Activated CD8-positive, alpha-beta memory T cell treated with anti-CD3 and anti-CD28 coated beads, Interleukin-2, amount 50 U/mL, for 1 hour (primary cell): ENCODE results near the gene PSMB2.
"Not testable (repeated sequence)": the region's sequence is repeated elsewhere in the genome, so short reads cannot be mapped to it uniquely, and the experiment has no call there.

ENCODE experiments used
- DNase-seq: peaks from one replicate; pipeline ENCODE4 v3.0.0-alpha.2; 2020; ENCODE audit errors: extremely low read depth

The PSMB2 gene

DNA sequence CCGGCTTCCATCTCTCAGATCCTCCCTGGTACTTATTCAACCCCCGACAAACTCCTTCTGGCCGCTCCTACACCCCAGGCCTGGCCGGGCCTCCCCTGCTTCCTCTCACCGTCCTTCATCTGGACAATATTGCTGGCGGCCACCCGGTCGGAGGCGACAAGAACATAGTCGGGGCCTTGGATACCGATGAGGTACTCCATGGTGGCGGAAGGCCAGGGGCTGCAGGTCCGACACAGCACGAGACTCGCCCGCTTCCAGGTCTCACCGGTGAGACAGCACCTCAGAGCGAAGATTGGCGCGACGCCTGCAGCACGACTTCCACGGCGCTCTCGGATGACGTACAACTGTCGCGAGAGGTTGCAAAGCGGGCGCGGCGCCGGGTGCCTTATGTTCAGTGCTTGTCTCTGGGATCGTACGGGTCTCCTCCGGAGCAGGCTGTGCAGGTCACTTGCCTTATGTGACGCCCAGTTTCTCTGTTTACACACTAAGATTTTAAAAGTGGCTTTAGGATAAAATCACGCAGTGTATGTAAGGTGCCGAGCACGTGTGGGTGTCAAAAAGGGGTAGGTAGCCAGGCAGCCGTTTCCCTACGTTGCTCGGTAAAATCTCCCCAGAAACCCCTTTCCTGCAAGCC, at the start of gene PSMB2:
PSMB2 (minus strand) TSS at position 294 of the 634 bp plus-strand sequence; CDS start at position 200, 94 bp downstream.
- DNase-seq, result peak; percentile 90

DNA sequence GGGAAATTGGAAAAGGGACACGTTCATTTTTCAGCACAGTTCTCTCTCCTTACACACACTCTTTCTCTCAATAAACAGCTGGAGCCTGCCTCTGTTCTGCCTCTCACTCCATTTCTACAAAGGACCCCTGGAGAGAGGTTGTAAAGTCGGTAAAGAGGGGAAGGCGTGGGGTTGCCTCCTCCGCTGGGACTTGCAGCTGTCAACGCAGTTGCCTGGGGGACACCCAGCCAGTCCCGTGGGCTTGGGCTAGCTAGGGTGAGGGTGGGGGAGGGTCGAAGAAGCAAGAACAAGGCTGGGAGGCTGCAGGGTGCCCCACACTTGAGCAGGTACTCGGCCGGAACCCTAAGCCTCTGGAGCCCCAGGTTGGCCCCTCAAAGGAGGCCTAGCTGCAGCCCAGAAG, 49.8 kb upstream of the PSMB2 start:
- no peak for DNase-seq

- not testable (repeated sequence) for DNase-seq
Observed at GRCh38 chr1:35690103-35690502, 48.8 kb upstream of the PSMB2 start.

DNA sequence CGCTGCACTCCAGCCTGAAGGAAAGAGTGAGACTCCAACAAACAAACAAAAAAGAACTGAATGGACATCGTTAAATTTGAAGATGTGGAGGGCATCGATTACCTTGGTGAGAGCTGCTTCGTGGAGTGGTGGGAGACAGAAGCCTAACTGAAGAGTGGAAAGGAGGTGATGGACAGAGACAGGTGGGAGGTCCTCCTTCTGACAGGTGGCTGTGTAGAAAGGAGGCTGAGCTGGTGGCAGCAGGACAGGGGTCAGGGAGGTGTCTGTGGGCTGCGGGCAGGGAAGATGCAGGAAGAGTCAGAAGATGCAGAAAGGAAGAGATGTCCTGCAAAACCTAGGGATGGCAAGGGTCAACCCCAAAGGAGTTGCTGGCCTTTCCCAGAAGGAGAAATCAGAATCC, 46.8 kb upstream of the PSMB2 start:
- DNase-seq, result no peak

GRCh38 chr1:35683012-35683411, 41.7 kb upstream of the PSMB2 start:
- DNase-seq, result no peak

- DNase-seq, result no peak
Observed at GRCh38 chr1:35680271-35680670, 38.9 kb upstream of the PSMB2 start.

DNA sequence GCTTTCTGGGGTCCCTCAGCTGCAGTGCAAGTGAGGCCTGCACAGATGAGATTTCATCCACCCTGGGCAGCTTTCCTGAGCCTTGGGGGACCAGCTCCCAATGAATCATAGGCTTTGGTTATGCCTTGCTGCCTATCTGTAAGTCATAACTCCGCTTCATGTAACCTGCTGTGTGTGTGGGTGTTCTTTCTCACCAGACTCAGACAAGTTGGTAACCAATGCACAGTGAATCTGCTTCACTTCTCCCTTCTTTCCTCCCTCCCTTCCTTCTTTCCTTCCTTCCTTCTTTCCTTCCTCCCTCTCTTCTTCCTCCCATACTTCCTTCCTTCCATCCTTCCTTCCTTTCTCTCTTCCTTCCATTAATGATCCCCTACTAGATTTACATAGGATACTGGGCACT, 34.4 kb upstream of the PSMB2 start:
- no peak for DNase-seq

DNA sequence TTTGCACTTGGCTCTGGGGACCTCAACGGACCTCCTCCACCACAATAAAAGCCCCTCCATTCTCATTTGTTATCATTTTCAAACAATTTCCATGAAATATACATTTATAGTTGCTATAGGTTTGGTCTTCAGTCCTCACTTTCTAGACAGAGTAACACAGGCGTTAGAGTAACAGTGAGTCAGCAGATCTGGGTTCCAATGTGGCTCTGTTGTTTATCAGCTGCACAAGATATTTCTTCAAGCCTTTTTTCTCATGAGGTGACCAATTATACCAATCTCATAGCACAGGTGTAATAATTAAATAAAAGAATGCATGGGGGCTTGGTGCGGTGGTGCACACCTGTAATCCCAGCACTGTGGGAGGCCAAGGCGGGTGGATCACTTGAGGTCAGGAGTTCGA, 32.8 kb upstream of the PSMB2 start:
- DNase-seq, result no peak

- DNase-seq, result no peak
Observed at GRCh38 chr1:35672116-35672515, 30.8 kb upstream of the PSMB2 start.

- no peak for DNase-seq
Observed at GRCh38 chr1:35668506-35668905, 27.2 kb upstream of the PSMB2 start.

GRCh38 chr1:35666916-35667315, 25.6 kb upstream of the PSMB2 start:
- DNase-seq, result no peak

DNA sequence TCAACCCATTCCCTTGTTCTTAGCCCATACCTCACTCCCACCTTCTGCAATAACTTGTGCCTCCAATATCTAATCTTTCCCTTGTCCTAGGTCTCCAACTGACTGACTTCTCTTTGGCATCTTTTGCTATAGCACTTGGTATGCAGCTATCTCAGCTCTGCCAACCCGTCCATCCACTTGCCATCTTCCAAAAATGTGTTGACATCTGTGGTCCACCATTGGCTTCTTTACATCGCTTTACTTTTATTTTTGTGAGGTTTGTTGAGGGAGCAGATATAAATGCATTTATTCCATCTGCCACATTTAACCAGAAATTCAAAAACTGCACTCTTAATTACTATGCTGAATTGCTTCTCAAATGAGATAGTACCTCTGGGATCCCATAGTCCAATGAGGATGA, 24.9 kb upstream of the PSMB2 start:
- DNase-seq, result no peak

GRCh38 chr1:35663434-35663833, 22.1 kb upstream of the PSMB2 start:
- DNase-seq, result no peak

GRCh38 chr1:35661474-35661795, 20.1 kb upstream of the PSMB2 start:
- DNase-seq, result no peak

GRCh38 chr1:35660581-35661473, 19.5 kb upstream of the PSMB2 start:
- no peak for DNase-seq

- DNase-seq, result no peak
Observed at GRCh38 chr1:35659589-35659988, 18.3 kb upstream of the PSMB2 start.

DNA sequence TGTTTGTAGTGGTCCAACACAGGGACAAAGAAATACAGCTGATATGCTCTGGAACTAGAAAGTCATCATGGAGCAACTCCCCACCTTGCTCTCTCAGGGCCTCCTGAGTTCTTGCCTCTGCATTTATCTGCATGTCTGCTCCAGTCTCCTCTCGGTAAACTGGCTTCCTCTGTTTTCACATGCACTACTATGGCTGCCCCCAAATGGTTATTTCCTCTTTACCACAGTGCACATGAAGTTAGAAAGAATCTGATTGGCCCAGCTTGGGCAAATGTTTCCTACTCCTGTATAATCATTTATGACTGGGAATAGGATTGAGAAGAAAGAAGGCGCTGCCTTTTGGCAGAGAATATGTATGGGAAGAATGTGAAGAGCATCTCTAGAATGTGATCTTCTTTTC, 16.5 kb upstream of the PSMB2 start:
- DNase-seq, result no peak

- DNase-seq, result no peak
Observed at GRCh38 chr1:35656863-35657232, 15.5 kb upstream of the PSMB2 start.

- no peak for DNase-seq
Observed at GRCh38 chr1:35656148-35656862, 15.0 kb upstream of the PSMB2 start.

- DNase-seq, result no peak
Observed at GRCh38 chr1:35655196-35655595, 13.9 kb upstream of the PSMB2 start.

DNA sequence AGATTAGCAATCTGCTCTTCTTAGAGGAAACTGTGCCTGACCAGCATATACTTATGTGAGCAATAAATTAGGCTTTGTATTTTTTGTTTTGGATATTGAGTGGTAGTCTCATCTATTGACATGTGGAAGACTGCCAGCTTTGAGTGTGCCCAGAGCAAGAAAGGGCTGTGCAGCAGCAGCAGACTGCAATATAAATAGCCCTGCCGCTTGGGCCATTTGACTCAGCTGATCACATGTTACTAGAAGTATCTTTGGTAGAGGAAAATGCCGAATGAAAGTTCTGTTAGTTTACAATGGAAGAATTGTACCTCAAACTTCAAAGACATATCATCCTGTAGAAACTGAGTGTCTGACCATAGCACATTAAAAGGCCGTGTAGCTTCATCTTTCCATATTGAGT, 9.1 kb upstream of the PSMB2 start:
- DNase-seq, result no peak

DNA sequence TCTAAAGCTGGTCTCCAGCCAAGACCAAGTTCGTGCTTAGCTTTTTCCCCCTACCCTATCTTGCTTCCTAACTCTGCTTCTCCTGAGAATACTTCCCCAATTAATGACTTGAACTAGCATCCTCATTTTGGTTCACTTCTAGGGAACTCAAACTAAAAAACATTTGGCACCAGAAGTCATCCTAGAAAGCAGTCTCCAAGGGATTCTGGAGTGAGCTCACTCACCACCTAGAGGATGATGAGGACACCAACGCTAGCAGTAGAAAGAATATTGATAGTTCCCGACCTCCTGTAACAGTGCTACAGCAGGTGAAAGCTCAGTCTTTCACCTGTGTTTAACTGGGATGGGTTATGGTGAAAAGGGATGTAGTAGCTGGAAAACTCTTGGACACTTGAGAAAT, 4.7 kb upstream of the PSMB2 start:
- no peak for DNase-seq

GRCh38 chr1:35644204-35644603, 2.9 kb upstream of the PSMB2 start:
- DNase-seq, result no peak
